Lower lobe of right lung (tissue), 2 donors: ENCODE results near the gene CDHR3. TPM values are rescaled to one million over a fixed set of nuclear protein-coding genes. Genes with fewer than 3 reads are reported as not detected.
A peak's percentile ranks its signal among the peaks of the same experiment; 100 is the strongest.
"Not testable (repeated sequence)": the region's sequence is repeated elsewhere in the genome, so short reads cannot be mapped to it uniquely, and the experiment has no call there.

Source experiments
- ATAC-seq, 2 donors: fragments of 200-7000 bp; cut with Tn5 transposase; one replicate each; pipeline ENCODE4 v1.9.1; 2020 to 2022; ENCODE audit warnings: mild to moderate bottlenecking in 2 of 2, moderate library complexity in 2 of 2
- DNase-seq: peaks from one replicate; pipeline ENCODE4 v3.0.0-alpha.2; 2020
- H3K27ac ChIP-seq: fragments of 200-600 bp; one replicate; pipeline ENCODE4 v1.8.0; 2022
- H3K27me3 ChIP-seq: fragments of 200-600 bp; one replicate; pipeline ENCODE4 v1.8.0; 2022; ENCODE audit warnings: low read depth
- H3K36me3 ChIP-seq: fragments of 200-600 bp; one replicate; pipeline ENCODE4 v1.8.0; 2022; ENCODE audit warnings: mild to moderate bottlenecking
- H3K4me1 ChIP-seq: fragments of 200-600 bp; one replicate; pipeline ENCODE4 v1.8.0; 2022
- H3K4me3 ChIP-seq: fragments of 200-600 bp; one replicate; pipeline ENCODE4 v1.8.0; 2022; ENCODE audit warnings: mild to moderate bottlenecking
- H3K9me3 ChIP-seq: fragments of 200-600 bp; one replicate; pipeline ENCODE4 v1.8.0; 2022
- intact Hi-C: fragments of 100-400 bp; cut with DNase I; formaldehyde crosslinking; loops from one replicate; pipeline ENCODE4 v1.11.0; 2022
- total RNA-seq: library from RNA; stranded (reverse); fragmentation: NEBNext Ultra II Directional; extraction: Animal tissue kit (Norgen Biotek cat#: 25700); gene quantifications from one replicate; pipeline ENCODE4 v1.2.1, GENCODE V29; 2021
- TF ChIP-seq, protein P1 (sequence below): fragments of 200-600 bp; IDR thresholded peaks from one replicate; pipeline ENCODE4 v1.8.0; 2022; ENCODE audit warnings: antibody characterized with exemption, mild to moderate bottlenecking
- donor health status: DM: no; HTN: yes; CAD: no; lungs with severe emphysema.

The CDHR3 gene
- total RNA-seq, 1 donor from 2014 or later = 28.7 TPM

DNA sequence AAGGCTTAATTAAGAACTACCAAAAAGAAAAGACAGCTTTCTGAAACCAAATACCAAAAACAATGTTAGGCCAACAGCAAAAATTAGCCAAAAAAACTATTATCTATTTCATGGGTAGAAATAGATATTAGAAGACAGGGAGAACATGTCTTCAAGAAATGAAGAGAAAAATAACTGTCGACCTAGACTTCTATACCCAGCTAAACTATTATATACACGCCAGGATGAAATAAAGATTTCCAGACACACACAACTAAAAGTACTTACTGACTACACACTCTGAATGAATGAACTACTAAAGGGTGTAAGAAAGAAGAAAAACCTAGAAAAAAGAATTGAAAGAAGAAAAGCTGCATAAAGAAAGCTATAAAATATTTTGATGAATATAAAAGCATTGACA lies 11.5 kb upstream of the CDHR3 start:
- H3K4me1 ChIP-seq = no peaks in the 10 kb centered on the region
- TF ChIP-seq, protein P1, sequence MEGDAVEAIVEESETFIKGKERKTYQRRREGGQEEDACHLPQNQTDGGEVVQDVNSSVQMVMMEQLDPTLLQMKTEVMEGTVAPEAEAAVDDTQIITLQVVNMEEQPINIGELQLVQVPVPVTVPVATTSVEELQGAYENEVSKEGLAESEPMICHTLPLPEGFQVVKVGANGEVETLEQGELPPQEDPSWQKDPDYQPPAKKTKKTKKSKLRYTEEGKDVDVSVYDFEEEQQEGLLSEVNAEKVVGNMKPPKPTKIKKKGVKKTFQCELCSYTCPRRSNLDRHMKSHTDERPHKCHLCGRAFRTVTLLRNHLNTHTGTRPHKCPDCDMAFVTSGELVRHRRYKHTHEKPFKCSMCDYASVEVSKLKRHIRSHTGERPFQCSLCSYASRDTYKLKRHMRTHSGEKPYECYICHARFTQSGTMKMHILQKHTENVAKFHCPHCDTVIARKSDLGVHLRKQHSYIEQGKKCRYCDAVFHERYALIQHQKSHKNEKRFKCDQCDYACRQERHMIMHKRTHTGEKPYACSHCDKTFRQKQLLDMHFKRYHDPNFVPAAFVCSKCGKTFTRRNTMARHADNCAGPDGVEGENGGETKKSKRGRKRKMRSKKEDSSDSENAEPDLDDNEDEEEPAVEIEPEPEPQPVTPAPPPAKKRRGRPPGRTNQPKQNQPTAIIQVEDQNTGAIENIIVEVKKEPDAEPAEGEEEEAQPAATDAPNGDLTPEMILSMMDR = no peak
- intact Hi-C loops = no loop called here
- DNase-seq (no peak), ATAC-seq (no peak)
- H3K36me3 ChIP-seq = no peaks in the 10 kb centered on the region
- no peaks in the 10 kb centered on the region for H3K27me3 ChIP-seq
- H3K9me3 ChIP-seq = peaks cover 18% of the 10 kb centered on the region
- H3K27ac ChIP-seq = no peak overlapping the region
- H3K4me3 ChIP-seq = no peak overlapping the region

DNA sequence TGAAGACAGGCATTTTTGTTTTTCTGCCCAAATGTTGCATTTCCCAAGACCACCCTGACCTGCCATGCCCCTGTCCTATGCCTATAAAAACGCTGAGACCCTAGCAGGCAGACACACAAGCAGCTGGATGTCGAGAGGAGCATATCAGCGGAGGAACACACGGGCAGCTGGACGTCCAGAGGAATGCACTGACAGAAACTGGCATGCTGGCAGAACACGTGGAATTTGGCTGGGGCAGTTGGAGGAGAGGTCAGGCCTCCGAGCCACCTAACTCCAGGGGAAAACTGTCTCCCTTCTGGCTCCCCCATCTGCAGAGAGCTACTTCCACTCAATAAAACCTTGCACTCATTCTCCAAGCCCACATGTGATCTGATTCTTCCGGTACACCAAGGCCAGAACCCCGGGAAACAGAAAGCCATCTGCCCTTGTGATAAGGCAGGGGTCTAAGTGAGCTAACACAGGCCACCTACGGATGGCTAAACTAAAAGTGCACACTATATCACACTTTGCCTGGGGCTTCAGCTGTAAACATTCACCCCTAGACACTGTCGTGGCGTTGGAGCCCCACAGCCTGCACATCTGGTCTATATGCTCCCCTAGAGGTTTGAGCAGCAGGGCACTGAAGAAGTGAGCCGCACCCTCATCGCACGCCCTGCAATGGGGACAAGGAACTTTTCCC lies 10.0 kb upstream of the CDHR3 start:
- intact Hi-C loops = no loop called here
- Histone ChIP-seq H3K36me3 (no peaks in the 10 kb centered on the region), H3K4me1 (no peaks in the 10 kb centered on the region), H3K4me3 (no peak overlapping the region), H3K27ac (no peak overlapping the region), H3K9me3 (peaks cover 18% of the 10 kb centered on the region), H3K27me3 (no peaks in the 10 kb centered on the region)
- TF ChIP-seq, protein P1 = no peak
- DNase-seq (no peak), ATAC-seq (no peak)

DNA sequence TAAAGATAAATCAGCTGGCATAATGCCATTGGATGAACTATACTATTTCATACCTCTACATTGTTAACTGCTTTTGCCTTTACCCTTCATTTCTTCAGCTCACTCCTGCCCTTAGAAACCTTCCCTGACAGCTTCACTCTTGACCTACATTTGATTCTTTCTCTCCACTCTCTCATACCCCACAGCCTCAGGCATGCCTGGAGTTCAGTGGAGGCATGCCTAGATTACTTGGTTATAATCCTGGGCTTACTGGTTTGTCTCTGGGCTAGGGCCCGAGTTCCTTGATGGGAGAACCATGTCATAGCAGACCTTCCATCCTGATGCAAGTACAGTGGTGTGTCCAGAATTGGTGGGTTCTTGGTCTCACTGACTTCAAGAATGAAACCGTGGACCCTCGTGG lies 8.4 kb upstream of the CDHR3 start:
- Histone ChIP-seq H3K36me3 (no peaks in the 10 kb centered on the region), H3K4me3 (no peak overlapping the region), H3K27ac (no peak overlapping the region), H3K9me3 (peaks cover 18% of the 10 kb centered on the region), H3K4me1 (no peaks in the 10 kb centered on the region), H3K27me3 (no peaks in the 10 kb centered on the region)
- DNase-seq (no peak), ATAC-seq (no peak)
- TF ChIP-seq, protein P1 = no peak
- intact Hi-C loops = no loop called here

DNA sequence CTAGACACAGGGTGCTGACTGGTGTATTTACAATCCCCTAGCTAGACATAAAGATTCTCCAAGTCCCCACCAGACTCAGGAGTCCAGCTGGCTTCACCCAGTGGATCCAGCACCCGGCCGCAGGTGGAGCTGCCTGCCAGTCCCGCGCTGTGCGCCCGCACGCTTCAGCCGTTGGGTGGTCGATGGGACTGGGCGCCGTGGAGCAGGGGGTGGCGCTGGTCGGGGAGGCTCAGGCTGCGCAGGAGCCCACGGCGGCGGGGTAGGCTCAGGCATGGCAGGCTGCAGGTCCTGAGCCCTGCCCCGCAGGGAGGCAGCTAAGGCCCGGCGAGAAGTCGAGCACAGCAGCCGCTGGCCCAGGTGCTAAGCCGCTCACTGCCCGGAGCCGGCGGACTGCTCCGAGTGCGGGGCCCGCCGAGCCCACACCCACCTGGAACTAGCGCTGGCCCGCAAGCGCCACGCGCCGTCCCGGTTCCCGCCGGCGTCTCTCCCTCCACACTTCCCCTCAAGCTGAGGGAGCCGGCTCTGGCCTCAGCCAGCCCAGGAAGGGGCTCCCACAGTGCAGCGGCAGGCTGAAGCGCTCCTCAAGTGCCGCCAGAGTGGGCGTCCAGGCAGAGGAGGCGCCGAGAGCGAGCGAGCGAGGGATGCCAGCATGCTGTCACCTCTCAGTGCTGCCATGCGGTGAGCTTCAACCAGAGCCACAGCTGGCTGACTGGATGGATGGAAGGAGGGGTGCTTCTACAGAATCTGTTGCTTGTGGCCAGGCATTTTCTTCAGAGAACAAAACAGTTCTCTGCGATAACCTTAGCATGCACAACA lies 7.2 kb upstream of the CDHR3 start:
- not testable (repeated sequence) for DNase-seq, ATAC-seq

DNA sequence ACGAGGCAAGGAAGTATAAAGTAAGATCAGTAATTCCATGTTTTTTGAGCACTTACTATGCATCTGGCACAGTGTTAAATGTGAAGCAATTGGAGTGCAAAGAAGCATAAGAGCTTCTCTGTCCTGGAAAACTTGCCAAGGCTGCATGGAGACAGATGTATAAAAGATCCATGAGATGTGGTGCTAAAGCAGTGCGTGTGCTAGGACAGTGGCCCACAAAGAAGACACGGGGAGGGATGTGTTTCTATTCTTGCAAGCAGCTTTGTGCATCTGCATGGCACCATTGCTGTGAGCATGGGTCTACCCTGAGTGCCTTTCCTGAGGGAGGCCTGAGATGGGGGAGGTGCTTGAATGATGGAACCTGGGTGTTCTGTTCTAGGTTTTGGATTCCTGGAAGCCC lies 5.1 kb upstream of the CDHR3 start:
- ATAC-seq = no peak
- no peaks in the 10 kb centered on the region for H3K27me3 ChIP-seq
- intact Hi-C loops = no loop called here
- H3K4me3 ChIP-seq = no peak overlapping the region
- no peaks in the 10 kb centered on the region for H3K36me3 ChIP-seq
- H3K27ac ChIP-seq = no peak overlapping the region
- no peaks in the 10 kb centered on the region for H3K9me3 ChIP-seq
- TF ChIP-seq, protein P1 = no peak
- no peaks in the 10 kb centered on the region for H3K4me1 ChIP-seq
- DNase-seq = no peak

More for the DNA sequence above, 7.2 kb upstream of the CDHR3 start:
- H3K27ac ChIP-seq, intact Hi-C loops, H3K36me3 ChIP-seq, H3K4me3 ChIP-seq, H3K27me3 ChIP-seq, H3K4me1 ChIP-seq: not testable (repeated sequence)
- H3K9me3 ChIP-seq = peaks cover 18% of the 10 kb centered on the region

DNA sequence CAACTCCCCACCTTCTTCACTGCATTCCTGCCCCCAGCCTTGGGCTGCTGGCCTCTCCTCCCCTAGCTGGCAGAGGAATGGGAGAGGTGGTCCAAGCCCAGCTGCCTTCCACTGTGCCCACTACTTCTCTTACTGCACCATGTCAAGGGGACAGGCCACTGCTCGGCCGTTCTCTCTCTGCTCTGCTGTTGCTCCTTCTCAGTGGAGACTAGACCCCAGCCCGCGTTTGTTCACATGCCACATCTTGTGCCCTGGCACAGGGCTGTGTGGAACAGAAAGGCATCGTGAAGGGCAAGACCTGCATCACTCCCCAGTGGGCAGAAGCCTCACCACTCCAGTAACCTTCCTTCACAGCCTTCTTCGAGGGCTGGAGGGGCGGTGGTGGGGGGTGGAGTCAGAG lies 711 bp upstream of the CDHR3 start:
- DNase-seq = no peak
- TF ChIP-seq, protein P1 = no peak
- H3K27ac ChIP-seq = peak overlapping the region; percentile 36
- peak; percentile 24 to 28 for ATAC-seq
- H3K9me3 ChIP-seq = no peaks in the 10 kb centered on the region
- intact Hi-C loops = no loop called here
- no peaks in the 10 kb centered on the region for H3K27me3 ChIP-seq
- H3K4me3 ChIP-seq = no peak overlapping the region
- H3K36me3 ChIP-seq = no peaks in the 10 kb centered on the region
- no peaks in the 10 kb centered on the region for H3K4me1 ChIP-seq
